Measurements from ENCODE around the gene KPNA6.

Gene KPNA6

DNA sequence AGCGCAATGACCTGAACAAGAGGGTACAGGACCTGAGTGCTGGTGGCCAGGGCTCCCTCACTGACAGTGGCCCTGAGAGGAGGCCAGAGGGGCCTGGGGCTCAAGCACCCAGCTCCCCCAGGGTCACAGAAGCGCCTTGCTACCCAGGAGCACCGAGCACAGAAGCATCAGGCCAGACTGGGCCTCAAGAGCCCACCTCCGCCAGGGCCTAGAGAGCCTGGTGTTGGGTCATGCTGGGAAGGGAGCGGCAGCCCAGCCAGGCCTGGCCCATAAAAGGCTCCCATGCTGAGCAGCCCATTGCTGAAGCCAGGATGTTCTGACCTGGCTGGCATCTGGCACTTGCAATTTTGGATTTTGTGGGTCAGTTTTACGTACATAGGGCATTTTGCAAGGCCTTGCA lies 87.1 kb downstream of the KPNA6 start:
- DNase-seq, result no peak

DNA sequence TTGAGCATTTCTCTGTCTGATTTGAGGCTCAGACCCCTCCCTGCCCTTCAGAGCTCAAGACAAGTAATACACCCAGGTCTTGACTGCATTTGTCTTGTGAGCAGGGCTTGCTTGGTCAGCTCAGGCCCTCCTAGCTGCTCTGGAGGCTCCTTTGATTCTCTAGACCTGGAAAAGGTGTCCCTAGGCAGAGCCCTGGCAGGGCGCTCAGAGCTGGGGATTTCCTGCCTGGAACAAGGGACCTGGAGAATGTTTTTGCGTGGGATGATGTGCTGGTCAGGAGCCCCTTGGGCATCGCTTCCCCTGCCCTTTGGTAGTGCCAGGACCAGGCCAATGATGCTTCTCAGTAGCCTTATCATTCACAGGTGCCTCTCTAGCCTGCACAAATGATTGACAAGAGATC lies 87.7 kb downstream of the KPNA6 start:
- DNase-seq, result no peak

DNA sequence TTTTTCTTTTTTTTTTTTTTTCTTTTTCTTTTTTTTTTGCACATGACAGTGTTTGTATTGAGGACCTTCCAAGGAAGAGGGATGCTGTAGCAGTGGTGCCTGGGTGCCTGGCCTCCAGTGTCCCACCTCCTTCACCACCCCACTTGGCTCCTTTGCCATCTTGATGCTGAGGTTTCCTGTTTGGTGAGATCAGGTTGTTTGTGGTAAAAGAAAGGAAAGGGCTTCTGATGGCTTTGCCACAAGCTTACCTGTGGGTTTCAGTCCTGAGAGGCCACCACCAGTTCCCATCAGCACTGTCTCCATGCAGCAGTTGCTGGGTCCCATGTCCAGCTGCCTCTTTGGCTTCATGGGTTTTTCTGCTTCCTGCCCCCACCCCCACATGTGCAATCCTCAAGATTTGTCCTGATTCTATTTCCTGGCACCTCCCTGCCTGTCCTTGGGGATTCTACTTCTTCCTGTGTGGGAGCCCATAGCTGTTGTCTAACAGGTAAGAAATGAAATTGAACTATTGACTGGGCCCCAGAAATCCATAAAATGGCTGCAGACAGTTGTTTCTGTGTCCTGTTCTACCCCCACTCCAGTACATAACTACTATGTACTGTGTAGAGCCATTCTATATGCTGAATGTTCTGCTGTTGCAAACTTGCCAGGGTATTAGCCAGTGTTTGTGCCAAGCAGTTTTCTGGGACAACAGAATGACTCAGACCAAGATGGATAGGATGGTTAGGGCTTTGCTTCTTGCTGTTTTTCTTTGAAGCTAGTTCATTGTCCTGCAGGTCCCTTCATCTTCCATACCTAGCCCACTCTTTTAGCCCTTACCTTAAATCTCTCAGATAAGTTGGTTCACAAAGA lies 88.3 kb downstream of the KPNA6 start:
- DNase-seq, result no peak

DNA sequence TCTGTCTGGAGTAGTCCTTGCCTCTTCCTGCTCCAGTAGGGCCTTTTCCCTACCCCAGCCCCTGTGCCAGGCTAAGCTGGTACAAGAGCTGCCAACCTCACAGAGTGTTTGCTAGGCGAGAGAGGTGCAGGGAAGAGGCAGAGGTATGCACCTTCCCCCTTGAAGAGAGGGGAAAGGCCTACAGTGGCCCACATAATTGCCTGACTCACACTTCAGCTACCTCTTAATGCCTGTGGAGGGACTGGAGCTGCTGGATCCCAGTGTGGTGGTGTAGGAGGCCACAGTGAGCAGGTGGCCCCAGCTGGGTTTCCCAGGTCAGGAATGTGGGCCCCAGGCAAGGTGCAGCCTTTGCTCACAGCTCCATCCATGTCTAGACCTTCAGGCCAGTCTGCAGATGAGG lies 89.2 kb downstream of the KPNA6 start:
- no peak for DNase-seq

DNA sequence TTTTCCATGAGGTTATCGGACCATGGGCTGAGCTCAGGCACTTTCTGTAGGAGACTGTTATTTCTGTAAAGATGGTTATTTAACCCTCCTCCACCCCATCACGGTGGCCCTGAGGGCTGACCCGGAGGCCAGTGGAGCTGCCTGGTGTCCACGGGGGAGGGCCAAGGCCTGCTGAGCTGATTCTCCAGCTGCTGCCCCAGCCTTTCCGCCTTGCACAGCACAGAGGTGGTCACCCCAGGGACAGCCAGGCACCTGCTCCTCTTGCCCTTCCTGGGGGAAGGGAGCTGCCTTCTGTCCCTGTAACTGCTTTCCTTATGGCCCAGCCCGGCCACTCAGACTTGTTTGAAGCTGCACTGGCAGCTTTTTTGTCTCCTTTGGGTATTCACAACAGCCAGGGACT lies 90.0 kb downstream of the KPNA6 start:
- no peak for DNase-seq

DNA sequence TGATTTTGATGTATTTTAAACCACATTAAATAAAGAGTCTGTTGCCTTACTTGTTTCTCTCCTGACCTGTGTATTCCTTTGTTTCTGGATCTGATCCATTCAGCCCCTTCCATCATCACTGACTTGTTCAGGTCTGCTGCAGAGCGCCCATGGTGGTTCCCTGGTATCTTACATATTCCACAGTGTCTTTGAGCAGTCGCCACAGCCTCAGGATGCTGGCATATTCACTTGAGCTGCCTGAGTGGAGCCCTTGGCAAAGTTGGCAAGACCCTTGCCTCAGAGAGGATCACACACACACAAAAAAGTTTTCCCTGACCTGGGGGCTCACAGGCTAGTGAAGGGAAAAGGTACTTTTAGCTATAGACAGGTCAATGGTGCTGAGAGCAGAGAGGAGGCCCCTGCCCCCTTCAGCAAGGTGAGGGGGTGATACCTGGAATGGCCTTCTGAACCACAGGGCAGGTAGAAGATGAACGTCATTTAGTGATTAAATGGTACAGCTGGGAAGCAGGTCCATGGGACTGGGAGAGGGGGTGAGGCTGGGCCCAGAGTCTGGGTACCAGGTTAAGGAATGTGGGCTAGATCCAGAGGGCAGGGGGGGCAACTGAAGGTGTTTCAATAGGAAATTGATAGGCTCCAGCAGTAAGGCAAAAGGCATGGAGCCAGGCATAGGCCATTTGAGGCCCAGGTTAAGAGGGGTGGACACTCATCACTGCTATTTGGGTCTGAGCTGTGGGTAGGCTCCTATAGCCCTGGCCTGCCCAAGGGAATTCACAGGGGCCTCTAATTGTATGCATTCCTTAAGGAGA lies 90.6 kb downstream of the KPNA6 start:
- DNase-seq, result no peak

DNA sequence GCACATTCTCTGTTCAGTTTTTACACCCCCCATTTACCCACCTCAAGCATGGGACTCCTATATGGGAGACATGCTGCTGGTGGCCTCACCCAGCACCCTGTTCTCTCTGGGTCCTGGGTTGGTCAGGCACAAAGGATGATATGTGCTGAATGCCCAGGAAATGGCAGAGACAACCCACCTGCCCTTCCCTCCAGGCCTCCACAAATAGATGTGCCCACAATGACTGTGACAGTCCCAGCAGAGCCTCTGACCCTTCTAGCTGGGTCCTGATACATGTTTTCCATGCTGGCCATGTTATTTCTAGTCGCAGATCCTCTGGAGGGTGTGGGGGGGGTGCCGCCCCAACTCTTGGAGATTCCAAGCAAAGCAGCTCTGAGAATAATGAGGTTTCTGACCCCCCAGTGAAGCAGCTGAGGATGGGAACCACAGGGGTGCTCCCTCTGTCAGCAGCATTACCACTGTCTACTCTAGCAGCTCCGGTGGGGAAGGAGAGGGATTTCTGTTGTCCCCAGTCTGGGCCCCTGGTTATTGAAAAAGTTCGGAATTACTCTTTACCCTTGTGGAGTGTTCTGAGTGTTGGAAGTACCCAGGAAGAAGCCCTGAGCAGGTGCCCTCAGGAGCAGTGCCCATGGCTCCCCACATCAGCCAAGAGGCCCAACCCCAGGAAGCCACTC lies 91.3 kb downstream of the KPNA6 start:
- DNase-seq, result no peak

DNA sequence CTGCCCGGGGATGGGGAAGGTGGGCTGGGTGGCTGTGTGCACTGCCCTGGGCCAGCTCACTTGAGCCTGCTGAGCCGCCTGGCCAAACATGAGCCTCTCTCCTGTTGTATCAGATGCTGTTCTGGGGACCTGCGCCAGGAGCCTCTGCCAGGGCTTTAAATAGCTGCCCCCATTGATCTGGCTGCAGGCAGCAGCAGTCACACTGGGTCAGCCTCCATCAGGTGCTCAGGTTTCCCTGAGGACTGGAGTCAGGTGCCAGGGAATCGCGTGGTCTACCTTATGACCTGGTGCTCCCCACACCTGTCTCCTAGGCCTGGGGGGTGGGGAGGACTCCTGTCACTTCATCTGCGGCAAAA lies 91.8 kb downstream of the KPNA6 start:
- DNase-seq, result no peak

DNA sequence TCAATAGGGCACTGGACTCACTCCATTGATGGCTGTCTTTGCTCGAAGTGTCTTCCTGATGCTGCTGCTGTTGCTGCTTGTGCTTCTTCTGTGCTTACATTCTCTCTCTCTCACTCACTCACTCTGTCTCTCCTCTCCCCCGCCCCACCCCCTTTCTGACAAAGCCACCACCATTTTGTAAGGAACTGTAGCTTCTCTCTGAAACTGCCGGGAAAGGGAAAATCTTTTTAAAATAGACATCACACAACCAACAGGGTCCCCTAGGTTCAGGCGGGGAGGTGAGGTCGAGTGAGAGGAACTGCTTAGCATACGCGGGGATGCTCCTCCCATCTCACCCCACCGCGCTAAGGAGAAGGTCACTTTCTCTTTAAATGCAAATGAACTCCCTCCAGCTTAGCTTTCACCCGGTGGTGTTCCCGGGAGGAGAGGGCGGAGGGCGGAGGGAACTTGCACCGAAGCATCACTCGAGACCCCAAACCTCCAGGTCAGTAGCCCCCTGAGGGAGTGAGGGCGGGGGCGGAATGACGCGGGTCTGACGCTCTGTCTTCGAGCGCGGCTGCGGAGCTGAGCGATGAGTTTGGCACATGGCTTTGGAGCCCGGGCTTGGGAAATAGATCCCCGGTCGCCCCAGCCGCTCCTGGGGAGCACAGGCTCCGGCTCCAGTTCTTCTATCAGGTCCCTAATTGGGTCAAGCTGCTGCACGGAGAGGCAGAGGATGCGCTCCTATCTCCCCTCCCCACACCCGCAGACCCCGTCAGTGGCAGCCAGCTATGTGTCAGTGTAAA lies 92.6 kb downstream of the KPNA6 start, which contains the start of gene CCDC28B:
Gene CCDC28B (plus strand): TSS at position 370 of the 785 bp plus-strand sequence. CDS start 1,341 bp downstream, outside the sequence.
- peak; percentile 42 for DNase-seq

DNA sequence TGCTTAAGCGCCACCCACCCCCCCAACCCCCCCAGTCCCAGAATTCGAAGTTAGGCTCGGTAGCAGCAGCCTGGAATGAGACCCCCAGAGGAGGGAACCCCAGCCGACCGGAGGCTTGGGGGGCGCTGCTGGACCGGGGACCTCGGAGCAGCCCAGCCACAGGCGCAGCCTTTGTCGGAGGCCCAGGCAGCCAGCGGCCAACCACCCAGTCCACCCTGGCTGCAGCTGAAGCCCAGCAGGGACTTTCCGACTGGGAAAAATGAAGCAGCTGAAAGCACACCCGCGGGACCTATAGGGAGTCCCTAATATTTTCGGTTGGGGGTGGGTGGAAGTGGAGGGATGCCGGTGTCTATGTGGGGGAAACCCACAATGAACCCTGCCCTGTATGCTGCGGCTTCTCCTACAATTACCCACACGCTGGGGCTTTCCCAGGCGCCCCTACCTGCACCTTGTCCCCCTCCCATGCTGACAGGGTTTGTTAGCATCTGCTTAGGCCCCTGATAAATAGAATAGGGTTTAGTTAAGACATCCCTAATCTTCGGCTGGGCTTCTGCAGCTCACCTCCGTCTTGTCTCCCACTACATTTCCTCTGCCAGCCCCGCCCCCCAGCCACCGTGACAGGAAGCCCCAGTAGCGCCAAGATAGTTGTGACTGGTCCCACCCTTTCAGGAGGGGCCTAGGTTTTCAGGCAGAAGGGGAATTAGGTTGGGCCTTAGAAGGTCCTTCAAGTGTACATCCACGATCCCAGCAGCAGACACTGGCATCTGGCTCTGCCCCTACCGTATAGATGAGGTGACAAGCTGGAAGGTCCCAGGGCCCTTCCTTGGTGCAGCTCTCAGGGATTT lies 93.4 kb downstream of the KPNA6 start:
- no peak for DNase-seq

DNA sequence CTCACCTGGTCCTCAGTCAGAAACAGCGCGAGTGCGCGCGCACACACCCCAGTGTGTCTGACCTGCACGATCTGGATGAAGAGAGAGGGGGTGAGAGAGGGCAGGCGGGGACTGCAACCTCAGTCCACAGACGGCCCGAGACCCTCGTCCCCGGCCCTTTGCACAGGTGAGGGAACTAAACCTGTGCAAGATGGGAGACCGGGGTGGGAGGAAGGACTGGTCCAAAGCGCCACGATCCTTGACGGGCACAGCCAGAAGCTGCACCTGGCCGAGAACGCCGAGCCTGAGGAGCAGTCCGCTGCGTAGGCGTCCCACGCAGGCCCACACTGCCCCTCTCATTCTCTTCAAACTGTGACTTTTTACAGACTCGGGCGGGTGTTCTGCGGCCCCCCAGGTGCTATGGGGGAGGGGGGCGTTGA lies 97.1 kb downstream of the KPNA6 start:
- no peak for DNase-seq

DNA sequence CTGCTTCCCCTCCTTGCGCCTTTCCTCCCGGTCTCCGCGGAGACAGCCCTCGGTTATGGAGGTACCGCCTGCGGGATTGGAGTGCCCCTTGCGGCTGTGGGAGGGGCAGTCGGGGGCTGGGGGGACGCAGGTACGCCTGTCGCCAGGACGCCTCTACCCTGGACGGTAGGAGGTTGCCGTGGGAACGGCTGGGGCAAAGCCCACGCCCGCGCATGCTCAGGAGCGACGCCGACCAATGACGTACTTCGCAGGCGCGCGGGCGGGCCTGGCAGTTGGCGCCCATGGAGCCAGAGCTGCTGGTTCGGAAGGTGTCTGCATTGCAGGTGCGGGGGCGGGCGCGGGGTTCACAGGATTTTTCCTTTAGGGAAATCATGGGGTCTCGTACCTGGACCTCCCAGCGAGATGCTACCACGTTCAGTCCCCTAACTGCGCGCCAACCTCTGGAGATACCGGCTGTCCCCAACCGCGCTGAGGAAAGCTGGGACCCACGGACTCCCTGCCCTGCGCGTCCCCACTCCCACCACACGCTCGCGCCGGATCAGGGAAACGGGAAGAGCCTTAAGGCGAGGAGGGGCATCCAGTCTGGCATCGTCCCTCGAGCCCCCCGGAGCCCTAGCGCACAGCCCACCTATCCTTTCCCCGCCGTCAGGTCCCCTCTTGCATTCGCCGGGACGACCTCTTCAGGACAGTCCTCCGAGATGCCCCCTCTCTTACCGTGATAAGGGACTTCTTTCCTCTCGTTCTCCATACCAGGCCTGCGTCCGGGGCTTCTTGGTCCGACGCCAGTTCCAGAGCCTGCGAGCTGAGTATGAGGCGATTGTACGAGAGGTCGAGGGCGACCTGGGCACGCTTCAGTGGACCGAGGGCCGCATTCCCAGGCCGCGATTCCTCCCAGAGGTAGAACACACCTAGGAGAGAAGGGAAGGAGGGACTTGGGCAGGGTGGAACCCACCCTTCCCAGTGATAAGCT lies 97.8 kb downstream of the KPNA6 start, which contains the start of gene IQCC:
Gene IQCC (plus strand): TSS at position 271 of the 970 bp plus-strand sequence. CDS start 11 bp downstream, at position 282.
- peak; percentile 49 for DNase-seq

DNA sequence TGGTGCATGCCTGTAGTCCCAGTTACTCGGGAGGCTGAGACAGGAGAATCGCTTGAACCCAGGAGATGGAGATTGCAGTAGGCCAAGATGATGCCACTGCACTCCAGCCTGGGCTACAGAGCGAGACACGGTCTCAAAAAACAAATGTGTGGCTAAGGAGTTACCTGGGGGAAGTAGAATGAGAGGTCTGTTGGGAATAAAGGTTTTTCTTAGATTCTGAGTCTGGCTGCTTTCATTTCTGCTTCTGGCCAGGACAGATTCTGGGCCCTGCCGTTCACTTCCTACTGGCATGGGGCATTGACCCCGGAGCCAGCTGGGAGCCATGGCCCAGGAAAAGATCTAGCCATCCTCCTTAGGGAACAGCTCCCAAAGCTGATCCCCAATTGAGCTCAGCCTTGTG lies 100.6 kb downstream of the KPNA6 start:
- no peak for DNase-seq

DNA sequence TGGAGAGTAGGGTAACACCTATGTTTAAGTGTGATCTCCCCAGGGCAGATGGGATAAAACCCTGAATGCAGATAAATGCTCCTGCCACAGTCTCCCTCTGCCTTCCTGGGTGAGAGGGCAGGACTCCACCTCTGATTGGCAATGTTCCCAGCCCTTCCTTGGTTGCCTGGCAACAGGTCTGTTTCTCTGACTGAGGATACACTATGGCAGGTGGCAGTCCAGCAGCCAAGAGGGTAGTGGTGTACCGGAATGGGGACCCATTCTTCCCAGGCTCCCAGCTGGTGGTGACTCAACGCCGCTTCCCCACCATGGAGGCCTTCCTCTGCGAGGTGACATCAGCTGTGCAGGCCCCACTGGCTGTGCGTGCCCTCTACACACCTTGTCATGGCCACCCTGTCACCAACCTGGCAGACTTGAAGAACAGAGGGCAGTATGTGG lies 101.1 kb downstream of the KPNA6 start, which contains the start of gene DCDC2B:
Gene DCDC2B (plus strand): TSS at position 199 of the 438 bp plus-strand sequence. CDS start 5 bp downstream, at position 204.
- no peak for DNase-seq

DNA sequence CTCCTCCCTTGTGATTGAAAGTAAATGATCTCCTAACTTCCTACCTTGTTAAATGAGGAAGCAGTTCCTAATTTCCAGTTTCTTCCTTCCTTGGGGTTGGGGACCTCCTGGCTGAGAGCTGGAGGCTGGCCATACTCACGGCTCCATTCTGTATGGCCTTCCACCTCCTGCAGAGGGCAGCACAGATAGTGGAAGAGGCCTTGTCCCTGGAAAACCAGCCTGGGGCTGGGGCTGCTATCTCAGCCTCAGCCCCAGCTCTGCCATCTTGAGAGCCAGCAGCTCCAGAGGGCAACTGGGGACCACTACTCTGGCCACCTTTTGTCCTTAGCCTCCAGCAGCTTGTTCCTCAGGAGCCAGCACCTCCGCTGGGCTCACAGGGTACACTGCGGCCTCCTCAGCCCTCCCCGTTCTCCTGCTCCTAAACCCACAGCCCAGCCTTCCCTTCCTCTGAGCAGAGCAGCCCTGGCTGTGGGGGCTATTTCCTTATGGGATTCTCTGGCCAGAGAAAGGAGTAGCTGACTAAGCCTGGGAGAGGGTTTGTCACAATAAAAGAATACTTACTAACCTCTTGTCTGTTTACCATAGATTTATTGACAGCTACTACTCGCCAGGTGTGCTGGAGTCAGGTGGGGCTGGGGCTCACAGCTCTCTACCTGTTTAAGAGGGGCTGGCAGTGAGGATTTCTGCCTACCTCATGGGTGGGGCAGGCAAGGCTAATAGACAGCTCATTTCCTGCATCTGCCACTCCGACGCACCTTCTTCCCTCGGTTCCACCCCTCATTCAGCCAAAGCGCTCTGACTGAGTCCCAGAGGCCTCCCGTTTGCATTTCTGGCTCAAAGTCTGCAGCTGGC lies 108.0 kb downstream of the KPNA6 start:
- peak; percentile 18 for DNase-seq

DNA sequence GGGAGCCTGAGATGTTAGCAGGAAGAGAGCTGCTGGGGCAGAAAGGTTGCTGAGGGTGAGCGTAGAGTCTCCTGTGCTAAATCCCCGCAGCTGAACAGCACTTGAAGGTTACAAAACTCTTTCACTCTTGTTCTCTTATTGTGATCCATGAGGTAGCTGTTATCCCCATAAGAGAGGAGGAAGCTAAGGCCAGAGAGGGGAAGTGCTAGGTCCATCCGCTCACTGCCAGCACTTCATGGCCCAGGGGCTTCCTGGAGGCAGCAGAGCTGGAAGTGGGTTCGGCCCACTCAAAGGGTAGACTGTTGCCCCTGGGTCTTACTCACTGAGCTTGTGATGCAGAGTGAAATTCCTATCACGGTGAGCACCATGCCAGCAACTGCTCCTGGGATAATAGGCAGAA lies 108.7 kb downstream of the KPNA6 start:
- DNase-seq, result no peak

DNA sequence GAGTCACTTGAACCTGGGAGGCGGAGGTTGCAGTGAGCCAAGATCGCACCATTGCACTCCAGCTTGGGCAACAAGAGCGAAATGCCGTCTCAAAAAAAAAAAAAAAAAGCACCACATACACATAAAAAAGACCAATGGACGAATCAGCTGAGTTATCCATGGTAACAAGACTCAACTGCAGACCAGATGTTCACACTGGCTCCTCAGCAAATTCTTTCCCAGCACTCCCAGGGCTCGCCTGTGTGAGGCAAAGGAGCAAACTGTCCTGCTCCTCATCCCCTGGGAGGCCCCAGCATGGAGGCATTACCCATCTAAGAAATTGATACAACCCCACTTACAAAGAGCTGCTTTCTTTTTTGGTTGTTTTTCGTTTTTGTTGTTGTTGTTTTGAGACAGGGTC lies 111.2 kb downstream of the KPNA6 start:
- DNase-seq, result no peak

DNA sequence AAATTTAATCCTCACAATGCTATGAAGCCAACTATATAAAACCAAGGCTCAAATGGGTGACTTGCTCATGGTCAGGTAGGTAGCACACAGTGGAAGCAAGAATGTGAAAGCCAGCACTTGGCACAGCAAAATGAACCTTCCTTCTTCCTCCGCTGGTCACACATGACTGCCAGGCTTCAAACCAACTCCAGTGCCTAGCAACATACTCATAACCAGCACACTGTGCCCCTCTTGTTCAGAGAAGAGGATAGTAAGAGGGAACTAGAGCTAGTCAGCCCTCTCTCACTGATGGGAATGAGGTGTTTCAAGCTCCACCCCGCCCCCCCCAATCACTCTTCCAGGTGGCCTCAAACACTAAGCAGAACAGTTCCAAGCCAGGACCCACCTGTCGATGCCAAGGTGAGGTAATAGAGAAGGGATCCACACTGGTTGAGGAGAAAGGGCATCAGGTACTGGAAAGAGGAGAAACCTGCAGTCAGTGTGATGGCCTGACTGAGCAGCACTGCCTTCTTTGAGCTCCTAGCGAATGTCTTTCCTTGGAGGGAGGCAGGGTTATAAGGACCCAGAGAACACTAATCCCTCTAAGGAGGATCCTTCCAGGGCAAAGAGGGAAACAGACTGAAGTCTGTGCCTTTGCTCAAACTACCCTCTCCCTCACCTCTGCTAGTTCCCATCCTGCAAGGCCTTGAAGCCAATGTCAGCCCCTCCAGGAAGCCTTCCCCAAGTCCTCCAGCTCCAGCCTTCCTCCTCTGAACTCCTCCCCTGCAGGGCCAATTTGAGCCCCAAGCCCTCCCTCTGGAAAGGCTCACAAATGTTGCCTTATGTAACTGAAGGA lies 113.1 kb downstream of the KPNA6 start:
- DNase-seq, result no peak
